GM19438 (cell line): Measurements from ENCODE around the gene PTPRR.

ENCODE experiments used
- ATAC-seq: cut with Tn5 transposase; IDR thresholded peaks from one replicate; pipeline ENCODE4 v1.9.1; 2021; ENCODE audit warnings: low read depth; ENCODE audit not compliant: unreplicated experiment

PTPRR gene

DNA sequence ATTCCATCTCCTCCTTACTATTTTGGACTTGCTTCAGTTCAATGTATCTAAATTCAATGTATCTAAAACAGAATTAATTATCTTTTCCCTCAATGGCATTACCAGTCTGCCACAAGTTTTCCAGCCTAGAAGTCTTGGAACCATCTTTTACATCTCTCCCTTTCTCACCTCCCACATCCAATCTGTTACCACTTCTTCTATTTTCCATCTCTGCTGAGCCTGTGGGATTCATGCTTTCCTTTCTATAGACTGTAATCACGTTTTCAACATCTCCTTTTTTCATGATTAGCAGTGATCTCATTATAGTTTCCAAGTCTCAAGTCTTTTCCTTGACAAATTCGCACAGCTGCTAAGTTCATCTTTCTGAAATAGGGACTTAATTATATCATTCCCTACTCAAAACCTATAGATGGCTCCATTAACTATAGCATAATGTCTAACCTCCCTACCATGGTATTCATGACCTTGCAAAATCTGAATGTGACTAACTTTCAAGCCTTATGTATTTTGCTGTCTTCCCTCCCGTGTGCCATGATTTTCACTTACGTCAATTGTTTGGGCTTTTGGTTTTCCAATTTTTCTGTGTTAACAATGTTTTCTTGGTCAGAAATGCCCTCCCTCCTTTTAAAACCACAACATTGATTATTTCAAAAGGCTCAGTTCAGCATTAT is 262.8 kb downstream of the PTPRR start:
- no peak for ATAC-seq

DNA sequence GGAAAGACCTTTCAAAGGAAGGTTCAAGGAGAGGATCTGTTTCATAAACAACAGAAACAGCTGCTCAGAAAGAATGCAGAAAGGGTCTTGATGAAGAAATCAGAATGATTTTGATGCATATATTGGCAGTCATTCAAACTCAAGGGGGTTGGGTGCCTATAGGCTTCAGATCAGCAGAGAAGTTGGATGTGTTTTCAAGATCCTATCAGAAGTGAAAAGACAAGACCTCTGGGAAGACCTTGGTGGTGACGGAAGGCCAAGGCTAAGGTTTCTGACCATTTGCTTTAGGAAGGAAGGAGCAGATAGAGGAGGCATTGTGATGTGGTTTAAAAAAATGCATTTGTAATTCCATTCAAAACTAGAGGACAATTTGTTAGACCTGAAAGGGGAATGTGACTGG is 268.1 kb downstream of the PTPRR start:
- ATAC-seq: no peak

DNA sequence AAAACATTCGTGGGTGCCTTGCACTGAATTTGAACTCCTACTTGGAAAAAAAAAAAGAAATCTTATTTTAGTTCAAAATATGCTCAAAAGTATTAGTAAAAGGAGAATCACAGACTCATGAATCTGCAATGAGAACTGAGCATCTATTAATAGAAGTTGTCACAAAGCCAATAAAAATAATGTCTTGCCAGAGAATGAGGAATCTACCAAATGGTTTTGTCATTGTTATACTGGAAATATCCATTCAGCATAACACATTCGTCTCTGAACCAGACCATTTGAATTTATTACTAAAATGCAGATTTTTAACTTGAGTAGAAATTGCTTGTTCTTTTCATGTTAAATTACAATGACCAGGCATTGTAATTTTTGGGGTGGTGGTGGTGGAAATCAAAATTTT is 271.7 kb downstream of the PTPRR start:
- ATAC-seq: no peak

DNA sequence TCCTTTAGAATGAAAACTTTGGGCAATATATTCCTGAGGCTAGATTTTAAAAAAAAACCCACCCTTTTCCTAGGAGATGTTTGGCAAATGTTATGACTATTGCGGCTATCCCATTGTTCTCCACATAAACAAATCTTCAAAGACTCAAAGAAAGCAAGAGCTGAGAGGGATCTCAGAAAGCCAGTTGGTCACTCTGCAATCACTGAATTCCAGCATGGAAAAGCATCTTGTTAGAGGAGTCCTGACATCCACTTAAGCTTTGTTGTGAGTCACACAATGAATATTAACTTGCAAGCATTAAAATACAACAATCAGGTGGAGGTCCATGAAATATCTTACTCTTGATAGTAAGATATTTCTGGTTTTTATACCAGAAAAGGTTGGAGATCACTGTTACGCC is 272.3 kb downstream of the PTPRR start:
- no peak for ATAC-seq

DNA sequence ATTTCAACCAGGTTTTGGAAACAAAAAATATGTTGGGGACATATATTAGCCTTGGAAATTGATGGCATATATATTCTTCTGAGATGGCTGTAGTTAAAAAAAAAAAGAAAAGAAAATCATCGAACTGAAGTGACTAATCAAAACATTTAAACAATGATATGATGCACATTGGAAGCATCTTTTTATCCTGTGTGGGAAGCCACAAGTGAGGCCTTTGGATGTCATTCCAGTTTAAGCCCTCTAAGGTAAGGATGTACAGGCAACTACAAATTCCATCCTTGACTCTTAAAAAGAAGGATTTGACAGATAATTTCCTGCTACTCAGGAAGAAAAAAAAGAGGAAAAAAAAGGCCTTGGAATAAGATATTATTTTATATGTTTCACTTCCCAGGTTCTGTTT is 273.7 kb downstream of the PTPRR start:
- ATAC-seq: no peak

DNA sequence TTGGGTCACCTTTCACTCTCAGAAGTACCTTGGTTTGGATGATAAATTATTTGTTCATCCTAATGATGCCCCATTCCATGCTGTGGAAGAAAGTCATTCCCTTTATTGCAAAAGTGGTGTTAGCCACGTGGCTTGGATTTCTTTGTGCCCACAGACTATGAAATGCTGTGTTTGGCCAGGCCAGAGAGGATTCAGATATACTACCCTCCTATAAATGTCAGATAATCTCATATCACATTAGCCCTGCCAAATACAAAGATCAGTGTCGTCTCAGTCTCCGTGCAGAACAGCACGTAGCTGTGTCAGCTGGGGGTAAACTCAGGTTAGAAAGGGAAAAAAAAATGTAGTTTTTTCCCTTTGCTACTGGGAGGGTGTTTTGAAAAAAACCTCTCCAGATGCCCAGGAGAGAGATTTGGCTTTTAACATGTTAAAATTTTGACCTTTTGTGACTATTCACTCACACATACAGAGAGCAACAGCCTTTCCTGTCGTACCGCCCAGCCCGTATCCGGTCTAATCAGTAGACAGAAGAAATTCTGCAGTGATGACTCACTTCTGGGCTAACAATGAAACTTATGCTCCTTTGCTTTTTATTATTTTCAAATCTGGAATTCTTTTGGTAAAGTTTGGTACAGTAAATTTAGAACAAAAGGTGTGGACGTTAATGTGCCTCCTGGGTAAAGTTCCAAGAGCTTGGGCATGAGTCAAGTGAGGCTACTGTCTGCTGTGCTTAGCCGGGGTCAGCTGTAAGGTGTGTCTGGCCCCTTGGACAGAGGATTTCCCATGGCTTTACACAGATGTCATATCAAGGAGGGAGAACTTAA is 274.8 kb downstream of the PTPRR start:
- peak; percentile 78 for ATAC-seq

DNA sequence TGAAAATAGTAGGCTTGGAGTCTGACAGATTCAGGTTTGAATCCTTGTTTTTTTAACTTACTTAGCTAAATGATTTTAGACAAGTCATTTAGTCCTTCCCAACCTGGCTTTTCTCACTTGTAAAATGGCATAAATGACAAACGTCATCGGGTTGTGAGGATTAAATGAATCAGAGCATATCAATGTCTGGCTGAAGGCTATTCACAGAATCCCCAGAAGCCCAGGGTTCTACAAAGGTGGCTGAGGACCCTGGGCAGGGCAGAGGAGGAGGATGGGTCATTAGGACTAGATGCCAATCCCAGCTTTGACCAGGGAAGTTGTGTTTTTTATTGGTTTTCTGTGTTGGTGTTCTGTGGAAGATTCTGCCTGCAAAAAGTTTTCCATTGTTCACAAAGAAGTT is 275.7 kb downstream of the PTPRR start:
- ATAC-seq: no peak

DNA sequence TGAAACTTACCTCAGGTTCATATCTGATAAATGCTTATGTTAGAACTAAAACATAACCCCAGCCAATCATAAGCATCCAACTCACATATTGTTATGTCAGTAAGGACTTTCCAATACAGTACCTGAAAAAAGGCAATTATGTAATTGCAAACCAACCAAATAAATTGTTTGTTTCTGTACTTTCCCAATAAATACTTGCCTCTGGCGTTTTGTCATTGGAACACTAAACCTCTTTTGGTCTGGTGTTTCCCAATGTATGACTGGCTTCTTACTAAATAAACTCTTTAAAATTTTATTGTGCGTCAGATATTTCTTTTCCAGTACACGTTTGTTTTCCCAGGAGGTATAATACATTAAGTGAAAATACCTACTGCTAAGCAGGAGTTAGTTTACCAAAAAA is 276.6 kb downstream of the PTPRR start:
- no peak for ATAC-seq

DNA sequence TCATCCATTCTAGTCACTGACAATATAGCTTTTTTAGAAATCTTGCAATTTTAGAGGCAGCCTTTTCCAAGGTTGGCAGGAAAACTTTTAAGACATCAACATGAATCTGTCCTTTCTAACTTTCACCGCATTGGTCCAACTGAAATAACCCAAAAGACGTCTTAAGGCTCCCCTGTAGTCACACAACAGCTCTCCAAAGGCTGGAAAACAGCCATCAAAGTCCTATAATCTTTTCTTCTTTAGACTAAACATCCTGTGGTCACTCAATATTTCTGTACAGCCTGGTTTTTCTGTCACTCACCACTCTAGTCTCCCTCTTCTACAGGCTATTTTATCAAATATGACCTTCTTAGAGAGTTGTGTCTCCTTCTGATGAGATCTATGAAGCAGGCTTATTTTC is 278.8 kb downstream of the PTPRR start:
- ATAC-seq: no peak

DNA sequence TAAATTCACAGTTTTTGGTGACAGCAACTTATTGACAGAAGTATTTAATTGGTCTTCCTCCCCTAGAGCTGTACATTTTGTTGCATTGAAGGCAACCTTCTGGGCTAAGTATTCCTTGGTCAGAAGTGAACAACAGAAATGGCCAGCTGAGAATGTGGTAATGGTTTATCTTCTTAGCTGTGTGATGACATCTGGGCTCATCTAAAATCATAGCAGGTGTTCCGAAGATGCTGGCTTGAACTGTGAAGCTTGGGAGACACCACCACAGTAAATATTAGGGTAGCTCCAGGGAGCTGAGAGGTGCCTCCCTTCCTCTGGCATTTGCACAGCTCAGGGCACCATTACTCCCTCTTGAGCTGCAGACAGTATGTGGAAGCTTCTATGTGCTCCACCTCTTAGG is 279.6 kb downstream of the PTPRR start:
- ATAC-seq: no peak

DNA sequence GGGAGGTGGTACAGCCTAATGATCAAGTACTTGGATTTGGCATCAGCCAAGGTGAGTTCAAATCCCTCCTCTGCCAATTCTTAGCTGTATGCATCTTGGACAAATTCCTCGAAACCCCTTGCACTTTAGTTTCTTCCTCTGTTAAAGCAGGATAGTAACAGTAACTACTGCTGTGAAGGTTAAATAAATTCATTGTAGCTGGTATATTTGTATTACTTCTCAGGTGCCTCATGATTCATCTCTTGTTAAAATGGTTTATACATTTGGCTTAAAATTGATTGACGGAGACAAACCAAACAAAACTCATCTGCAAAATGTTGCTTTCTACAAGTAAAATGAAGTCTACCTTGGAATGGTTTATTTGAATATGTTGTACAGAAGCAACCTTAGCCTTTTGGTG is 281.0 kb downstream of the PTPRR start:
- no peak for ATAC-seq

DNA sequence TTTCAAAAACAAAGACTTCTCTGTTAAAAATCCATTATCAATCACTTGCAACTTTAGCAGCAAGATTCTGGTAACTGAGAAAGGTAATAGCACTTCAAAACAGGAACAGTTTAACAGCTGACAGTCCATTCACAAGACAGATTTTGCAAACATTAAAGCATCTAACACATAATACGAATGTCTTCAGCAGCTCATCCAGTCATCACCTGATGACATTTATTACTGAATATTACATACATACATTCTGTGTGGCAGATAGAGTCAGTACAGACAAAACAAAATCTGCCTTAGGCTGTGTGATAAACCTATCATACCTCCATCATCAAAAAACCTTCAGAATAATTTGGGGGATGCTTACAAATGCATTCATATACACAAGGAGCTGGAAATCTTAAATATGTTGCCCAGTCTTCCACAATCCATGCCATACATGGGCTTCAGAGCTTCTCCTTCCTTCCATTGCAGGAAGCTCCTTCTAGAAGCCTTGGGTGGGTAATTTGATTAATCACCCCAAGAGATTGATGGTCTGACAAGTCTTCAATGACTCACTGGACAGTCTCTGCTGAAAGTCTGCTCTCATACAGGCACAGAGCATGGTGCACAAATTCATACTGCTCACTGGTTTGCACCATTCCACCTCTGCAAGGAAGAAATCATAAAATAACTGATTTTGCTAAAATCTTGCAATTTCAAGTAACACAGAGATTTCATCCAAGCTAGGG is 281.7 kb downstream of the PTPRR start:
- no peak for ATAC-seq

DNA sequence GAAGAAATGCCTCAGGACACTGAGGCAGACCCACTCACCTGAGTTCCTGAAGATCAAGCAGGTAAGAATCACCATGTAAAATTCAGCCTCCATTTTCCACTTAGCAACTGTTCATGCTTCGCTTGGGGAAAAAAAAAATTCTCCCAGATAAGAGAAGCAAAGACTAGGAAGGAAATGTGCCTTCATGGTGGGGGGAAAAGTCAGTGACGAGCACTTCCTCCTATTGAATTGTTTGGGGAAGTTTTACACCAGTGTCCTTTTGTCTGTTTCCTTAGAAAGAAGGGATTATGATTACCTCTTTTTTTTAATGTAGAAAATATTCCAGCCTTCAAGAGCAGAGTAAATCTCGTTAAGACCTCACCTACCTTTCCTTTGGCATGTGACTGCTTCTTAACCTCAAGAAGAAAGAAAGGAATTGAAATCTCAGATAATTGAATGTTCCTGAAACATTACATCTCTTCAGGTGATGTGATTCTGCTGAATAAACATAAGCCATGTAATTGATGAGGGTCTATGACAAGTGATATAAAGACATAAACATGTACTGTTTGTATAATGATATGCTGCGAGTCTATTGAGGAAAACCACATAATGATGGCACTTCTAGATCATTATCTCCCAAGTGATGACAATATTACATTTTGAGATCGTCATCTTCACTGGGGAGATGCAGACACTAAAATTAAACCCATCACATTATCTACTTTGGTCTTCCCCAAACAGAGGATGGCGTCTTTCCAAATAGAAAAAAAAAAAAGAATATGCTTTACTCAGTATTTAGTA is 283.0 kb downstream of the PTPRR start, which contains the start of gene PTPRB:
Gene PTPRB, minus strand, starts transcription at position 127 of the 783 bp plus-strand sequence. Its CDS starts 34 bp downstream, at position 93.
- no peak for ATAC-seq

DNA sequence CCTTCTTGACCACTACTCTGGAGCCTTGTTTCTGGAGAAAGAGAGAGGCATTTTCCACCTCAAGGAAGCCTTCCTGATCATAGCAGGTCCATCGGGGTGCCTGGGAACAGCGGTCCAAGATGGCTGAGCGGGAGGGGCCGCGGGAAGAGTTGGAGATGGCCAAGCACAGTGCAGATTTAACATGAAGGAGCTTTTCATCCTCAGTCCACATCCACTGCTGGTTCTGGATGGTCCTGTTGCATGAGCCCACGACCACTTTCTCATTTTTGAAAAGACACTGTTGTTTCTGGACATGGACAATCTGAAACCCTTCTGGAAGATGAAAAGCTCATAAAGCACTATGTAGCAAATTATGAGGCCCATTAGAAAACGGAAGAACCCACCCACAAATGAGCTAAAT is 284.8 kb downstream of the PTPRR start:
- ATAC-seq: no peak

DNA sequence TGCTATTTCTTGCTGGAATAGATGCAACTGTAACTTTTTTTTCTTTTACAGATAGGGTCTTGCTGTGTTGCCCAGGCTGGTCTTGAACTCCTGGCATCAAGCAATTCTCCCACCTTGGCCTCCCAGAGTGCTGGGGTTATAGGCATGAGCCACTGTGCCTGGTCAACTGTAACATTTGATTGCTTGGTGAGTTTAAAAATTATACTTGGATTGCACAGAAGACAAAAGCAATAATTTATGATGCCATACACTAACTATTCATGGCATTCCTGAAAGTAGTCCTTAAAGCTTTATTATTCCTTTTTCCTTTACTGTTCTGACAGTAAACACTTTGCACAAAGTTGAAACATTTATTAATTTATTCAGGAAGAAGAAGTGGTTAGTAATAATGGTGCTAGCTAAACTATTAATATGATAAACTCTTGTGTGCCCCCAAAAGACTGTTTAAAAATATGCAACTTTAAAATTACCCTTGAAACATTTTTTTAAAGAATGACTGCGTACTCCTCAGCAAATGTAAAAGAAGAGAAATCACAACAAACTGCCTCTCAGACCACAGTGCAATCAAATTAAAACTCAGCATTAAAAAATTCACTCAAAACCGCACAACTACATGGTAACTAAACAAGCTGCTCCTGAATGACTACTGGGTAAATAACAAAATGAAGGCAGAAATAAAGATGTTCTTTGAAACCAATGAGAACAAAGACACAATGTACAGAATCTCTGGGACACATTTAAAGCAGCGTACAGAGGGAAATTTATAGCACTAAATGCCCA is 291.6 kb downstream of the PTPRR start:
- no peak for ATAC-seq

DNA sequence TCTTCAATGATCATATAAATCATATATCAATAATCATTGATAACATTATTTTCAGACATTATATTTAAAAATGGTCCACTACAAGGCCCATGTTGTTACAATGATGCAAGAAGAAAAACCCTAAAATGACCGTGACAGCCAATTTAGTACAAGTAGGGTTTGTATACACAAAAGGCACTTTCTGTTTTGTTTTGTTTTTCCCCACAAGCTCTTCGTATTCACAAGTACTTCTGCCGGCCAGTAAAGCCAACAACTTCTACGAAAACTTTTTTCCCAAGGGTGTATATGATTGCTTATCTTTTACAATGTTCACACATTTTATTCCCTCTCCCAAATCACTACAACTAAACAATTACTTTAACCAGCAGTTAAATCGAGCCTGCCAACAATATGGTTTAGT is 292.9 kb downstream of the PTPRR start:
- ATAC-seq: no peak

DNA sequence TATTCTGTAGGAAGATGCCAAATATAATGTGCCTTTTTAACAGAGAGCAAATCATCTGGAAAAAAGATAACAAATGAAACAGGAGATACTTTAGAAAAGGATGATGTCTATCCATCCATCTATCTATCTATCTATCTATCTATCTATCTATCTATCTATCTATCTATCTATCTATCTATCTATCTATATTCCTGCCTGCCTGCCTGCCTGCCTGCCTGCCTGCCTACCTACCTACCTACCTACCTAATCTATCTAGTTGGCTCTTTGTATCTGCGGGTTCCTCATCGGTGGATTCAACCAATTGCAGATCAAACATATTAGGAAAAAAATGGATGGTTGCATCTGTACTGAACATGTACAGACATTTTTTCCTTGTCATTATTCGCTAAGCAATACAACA is 294.4 kb downstream of the PTPRR start:
- ATAC-seq: no peak

DNA sequence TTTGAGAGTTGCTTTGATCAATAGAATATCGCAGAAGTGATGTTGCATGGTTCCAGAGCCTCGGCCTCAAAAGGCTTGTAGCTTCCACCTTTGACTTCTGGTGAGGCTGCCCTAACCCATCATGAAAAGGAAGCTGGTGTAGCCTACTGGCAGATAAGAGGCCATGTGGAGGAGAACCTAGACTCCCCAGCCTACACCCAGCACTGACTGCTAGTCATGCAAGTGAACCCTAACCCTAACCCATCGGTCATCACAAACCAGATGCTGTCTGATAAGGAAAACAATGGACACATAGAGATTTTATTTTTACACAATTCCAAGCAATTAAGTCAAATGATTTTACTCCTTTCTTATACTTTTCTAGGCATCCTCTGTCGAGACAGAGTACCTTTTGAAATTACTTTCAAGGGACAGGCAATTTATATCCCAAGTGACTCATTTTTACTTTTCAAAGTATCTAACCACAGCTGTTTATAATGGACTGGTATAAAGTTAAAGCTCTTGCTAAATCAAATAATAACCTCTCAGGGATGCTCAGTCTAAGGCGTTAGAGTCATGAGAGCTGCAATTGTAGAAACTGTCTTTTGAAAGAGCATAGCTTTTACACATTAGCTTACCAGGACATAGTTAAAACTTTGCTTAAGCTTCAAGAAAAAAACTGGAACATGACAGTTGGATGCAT is 300.9 kb downstream of the PTPRR start:
- ATAC-seq: no peak

DNA sequence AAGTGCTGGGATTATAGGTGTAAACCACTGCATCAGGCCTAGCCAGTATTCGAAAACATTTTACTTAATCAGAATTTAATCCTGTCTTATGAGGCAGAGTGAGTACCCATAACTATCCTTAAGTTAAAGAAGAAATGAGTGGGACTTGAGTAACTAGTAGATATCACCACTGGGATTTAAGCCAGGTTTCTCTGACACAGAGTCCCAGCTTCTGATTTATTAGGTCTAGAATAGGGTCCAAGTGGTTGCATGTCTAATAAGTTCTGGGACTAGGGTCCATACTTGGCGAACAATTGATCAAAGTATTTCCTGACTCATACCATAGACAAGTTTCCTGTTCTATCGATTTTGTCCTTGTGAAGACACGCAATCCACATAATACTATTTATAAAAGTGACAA is 302.2 kb downstream of the PTPRR start:
- ATAC-seq: no peak
